T-helper 22 cell (primary cell): ENCODE results near the gene KCNB1.
A peak's percentile ranks its signal among the peaks of the same experiment; 100 is the strongest.

Experiments
- DNase-seq: peaks from one replicate; pipeline ENCODE4 v3.0.0-alpha.2; 2020; ENCODE audit warnings: low read depth

KCNB1 gene

DNA sequence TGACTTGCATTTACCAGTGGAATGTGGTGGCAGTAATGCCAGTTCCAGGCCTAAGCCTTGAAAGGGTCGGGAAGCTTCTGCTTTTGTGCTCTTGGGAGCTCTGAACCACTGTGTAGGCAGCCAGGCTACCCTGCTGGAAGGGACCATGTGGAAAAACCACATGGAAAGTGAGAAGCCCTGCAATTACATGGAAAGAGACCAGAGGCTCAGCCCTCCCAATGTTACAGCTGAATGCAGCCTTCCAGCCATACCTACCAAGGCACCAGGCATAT is 14.9 kb upstream of the KCNB1 start:
- DNase-seq = no peak

DNA sequence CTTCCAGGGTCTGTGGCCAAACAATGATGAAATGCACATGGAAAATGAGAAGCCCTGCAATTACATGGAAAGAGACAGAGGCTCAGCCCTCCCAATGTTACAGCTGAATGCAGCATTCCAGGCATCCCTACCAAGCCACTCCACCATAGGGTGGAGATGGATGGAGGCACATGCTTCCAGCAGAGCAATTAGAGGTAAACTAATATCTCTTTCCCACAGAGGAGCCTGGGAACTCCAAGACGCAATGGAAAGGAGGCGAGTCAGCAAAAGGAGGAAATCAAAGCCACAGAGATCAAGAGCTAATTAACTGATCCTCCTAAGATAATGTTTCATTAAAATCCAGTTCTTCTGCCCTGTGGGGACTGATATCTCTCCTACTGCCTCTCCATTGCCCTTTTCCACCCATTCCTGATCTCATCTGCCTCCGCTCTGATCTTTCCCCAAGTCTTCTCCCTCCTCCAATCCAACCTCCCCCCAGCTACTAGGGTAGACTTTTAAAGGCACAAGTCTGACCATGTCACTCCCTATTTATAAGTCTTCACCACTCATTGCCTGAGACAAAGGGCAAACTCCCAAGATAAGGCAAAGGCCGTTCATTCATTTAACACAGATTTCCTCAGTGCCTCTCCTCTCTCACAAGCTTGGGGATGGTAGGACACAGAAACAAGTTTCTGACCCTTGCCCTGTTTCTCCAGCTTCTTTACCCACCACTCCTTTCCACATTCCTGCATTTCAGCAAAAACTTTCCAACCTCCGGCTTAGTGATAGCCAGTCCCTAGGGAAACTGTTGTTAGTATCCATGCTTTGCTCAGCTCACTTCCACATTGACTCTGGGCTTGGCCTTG is 14.3 kb upstream of the KCNB1 start:
- no peak for DNase-seq

DNA sequence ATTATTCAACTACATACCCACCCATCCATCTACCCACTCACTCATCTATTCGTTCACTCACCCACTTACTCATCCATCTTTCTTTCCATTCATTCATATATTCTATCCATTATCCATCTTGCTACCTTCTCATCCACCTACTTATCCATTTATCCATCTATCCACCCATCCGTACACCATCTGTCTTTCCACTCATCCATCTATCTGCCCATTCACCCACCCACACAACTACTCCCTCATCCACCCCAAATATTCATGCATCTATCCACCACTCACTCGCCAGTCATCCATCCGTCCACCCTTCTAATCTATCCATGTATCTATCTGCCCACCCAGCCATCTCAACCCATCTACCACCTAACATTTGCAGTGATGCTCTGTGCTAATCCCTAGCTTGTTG is 13.6 kb upstream of the KCNB1 start:
- DNase-seq = no peak

DNA sequence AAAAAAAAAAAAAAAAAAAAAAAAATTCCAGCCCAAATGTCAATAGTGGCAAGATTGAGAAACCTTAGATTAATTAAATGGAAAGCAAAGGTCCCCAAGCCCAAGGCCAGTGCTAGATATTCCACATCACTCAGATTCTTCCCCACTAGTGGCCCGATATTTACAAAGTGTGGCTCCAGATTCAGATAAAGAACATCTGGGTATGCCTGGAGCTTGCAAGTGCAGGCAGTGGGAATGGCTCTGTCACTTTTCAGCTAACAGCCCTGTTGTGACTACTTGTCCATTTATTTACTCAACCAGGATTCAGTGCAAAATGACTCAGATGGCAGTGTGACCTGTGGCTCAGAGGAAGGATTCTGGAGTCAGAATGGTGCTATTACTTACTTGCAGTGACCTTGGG is 8.2 kb upstream of the KCNB1 start:
- no peak for DNase-seq

DNA sequence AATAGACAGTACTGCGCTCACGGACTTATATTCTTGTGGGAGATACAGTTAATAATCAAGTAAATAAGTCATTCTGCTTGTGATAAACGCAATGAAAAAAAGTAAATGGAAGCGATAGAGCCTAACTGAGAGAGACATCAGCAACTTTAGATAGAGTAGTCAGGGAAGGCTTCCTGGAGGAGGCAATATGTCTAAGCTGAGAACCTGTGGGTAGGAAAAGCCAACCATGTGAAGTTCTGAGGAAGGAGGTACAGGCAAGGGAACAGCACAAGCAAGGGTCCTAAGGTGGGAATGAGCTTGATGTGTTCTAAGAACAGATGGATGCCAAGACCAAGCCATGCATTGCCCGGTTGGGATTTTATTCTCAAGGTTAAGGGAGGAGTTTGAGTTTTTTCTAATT is 7.2 kb upstream of the KCNB1 start:
- DNase-seq = no peak

DNA sequence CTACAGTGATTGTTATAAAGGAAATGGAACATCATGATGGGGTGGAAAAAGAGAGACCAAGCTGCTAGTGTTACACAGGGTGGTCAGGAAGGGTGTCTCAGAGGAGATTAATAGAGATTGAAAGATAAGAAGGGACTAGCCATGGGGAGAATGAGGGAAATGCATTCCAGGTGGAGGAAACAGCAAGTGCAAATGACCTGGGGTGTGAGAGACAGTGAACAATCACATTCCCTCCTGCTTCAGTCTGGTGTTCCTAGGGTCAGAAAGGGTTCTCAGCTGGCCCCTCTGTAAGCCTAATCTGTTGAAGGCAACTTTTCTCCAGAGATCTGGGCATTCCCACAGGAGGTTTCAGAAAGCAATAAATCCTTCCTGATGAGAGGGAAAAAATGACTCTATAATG is 3.6 kb upstream of the KCNB1 start:
- no peak for DNase-seq

DNA sequence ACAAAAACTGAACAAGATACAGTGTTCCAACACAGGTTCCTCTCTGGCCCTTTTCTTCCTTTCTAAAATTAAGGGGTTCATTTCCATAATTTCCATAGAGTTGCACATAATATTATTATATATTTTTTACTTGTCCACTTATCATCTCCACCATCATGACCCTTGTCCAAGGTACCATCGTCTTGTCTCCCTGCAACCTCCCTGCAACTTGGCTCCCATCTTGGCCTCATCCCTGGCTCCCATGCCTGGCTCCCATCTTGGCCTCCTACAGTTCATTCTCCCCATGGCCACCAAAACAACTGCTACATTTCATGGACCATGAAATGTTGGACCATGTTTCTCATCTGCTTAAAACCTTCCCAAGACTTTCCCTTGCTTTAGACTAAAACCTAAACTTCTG is 3.1 kb upstream of the KCNB1 start:
- no peak for DNase-seq

DNA sequence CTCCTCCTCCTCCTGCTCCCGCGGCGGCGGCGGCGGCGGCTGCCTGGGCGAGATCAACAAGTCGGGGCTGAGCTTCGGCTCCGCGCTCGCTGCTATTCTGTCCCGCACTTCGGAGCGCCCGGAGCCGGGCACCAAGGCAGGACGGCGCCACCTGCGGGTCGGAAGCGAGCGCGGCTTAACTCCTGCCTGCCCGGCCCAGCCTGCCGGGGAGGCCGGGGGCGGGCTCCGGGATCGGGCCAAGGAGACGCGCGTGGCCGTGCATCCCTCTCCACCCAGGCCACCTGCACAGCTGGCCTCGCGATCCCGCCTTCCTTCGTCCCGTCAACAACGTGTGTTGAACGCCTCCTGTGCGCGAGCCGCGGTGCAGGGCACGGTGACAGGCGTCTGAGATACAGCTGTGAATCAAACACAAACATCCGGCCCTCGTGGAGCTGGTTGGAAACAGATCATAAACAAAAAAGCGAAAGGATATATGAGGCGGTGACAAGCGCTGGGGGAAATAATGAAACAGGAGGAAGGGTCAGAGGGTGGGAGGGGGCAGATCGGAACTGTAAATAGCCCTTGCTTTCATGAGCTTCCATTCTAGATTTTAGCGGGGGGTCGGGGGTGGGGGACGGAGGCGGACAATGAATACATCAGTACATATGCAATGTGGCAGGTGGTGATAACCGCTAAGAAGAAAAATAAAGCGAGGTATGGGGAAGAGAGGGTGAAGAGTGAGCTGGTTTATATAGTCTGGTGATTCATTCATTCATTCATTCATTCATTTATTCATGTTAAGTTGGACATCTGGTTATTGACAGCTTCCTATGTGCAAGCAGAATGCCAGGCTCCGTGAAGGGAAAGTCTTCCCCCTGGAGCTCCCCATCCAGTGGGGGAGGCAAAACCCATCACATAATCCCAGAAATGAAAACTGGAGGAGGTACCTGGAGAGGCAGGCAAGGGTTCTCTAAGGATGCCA is 2.0 kb upstream of the KCNB1 start:
- DNase-seq = peak; percentile 10

DNA sequence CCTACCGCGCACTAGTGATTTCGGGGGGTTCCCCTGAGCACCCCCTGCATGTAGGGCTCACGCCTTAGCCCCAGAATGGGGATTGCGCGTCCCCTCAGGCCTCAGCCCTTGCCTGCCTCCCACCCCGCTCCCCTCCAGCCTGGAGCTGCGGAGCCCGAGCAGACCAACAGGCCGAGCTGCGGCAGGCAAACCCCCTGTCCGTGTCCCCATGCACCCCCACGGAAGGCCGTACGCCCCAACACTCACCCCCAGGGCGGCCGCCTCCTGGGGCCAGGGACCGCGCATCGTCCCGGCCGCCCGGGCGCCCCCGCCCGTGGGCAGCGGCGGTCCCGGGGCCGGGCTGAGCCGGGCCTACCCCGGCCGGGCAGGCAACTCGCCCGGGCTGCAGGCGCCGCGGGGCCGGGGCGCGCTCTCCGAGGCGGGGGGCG is 1.2 kb upstream of the KCNB1 start:
- no peak for DNase-seq

DNA sequence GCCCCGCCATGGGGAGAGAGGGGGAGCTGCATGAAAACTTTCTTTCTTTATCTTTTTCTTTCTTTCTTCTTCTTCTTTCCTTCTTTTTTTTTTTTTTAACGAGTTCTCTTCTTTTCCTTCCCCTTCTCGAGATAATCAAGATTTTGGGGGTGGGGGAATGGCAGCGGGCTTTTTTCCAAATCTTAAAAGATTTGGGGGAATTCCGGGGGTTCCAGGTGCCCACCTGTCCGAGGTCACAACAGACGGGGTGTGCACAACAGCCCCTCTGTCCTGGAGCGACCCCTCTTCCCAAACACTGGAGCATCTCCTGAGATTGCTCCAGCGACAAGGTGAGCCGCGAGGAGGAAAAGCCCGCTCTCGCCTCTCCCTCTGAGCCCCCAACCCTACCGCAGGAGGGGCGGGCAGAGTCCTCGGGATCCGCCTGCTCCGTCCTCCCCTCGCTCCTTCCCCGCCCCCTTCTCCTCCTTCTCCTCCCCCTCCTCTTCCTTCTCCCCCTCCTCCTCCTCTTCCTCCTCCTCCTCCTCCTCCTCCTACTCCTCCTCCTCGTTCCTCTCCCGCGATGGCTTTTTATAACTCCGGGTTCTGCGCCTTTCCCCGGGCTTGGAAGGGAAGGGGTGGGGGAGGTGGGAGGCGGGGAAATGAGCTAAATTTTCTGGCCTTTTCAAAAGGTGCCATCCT is 689 bp upstream of the KCNB1 start:
- no peak for DNase-seq

DNA sequence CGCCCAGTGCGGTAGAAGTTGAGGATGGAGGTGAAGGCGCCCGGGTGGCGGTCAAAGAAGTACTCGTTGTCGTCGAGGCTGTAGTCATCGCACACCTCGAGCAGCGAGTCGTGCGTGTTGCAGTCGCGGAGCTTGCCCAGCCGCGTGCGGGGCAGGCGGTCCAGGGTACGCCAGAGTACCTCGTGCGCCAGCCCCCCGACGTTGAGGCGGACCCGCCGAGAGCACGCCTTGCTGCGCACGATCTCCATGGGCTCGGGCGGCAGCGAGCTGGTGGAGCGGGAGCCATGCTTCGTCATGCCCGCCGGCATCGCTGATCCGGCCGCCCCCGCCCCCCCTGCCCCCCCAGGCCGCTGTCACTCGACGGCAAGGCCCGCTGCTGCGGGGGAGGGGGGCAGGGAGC is 295 bp downstream of the KCNB1 start:
- DNase-seq = no peak

DNA sequence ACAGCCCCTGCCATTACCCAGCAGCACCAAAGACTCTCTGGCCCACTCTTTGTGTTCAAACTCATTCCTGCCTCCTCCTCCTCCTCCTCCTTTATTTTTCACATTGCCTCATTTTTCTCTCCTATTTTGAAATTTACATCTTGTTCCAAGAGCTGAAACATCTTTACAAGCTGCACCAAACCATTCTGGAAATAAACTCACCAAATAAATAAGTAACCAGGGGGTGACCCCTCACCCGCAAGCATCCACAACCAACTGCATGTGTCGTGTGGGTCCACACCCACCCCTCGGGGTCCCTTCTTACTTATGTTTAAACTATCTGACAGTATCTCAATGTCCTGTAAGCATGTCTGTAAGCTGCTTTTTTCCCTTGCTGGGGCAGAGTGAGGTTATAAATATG is 1.4 kb downstream of the KCNB1 start:
- DNase-seq = no peak

DNA sequence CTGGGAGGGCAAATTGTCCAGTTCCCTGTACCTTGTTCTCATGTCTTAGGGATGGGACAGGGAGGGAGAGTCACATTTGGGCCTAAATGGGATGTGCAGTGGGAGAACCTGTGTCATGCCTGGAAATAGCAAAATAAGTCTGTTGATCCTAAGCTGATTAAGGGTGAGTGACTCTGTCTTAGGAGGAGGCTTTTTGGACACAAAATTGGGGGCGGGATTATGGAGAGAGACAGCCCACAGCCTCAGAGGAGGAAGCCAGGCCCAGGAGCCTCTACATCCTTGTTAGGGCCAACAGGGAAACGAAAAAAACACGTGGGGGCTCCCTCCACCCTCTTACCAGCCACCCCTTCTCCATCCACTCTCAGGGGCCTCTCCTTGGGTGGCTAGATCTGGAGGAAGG is 2.2 kb downstream of the KCNB1 start:
- DNase-seq = no peak

DNA sequence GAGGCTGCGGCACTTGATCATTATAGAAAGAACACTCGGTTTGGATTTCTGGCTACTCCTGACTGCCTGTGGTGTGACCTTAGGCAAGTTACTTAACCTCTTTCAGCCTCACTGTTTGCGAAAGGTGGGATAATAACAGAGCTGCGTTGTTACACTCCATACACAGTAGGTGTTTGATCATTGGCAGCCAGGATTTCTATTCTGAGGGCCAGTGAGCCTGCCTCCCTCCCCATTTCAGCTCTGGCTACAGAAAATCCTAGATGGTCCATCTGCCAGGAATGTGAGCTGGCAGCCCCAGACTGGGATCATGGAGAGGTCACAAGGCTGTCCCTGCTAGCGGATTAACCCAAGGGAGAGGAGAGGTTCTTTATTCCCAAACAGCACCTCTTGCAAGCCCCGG is 2.7 kb downstream of the KCNB1 start:
- DNase-seq = no peak

DNA sequence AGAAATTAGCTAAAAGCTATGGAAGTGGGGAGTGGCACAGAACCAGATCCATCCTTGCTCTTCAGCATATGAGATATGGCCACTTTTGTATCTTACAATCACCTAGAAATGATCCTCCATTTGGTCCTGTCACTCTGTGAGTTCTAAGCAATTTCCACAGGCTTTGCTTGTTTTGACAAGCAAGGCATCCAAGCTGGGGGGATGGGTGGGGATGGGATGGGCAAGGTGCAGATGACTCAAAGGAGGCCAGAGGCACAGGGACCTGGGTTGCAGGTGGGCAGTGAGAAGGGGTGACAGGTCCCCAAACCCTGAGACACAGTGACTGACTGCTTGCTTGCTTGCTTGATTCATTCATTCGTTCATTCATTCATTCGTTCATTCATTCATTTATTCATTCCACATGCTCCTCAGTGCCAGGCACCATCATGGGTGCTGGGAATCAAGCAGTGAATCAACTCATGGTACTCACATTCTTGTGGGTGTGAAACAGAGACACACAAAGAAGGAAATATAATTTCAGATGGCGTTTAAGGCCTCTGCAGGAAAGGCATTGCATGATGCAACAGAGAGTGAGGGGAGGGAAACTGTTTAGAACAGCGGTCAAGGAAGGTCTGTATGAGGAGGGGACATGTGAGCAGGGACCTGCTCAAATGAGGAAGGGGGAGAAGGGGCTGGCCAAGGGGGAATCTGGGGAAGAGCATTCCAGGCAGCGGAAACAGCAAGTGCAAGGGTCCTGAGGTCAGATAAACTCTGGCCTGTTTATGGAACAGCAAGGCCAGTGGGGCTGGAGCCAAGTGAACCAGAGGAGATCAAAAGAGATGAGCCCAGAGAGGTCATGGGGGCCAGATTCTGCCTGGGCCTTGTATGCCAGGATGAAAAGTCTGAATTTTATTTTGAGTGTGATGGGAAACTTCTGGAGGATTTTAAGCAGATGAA is 3.4 kb downstream of the KCNB1 start:
- DNase-seq = no peak

DNA sequence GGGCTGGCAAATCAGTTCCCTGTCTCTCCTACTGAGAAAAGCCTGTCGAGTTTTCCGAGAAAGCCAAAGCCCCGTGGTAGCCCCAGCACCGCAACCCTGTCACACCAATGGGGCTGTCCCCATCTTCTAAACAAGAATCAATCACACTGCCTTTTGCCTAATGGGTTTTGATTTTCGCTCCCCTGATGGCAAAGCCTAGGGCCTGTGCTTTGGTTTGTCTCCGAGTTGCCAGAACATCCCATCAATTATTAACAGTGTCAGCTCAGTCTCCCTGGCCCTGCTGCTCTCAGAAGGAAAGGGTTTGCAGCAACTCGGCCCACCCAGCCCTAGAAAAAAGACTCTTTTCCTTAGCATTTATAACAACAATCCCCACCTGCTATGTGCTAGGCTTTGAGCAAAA is 4.2 kb downstream of the KCNB1 start:
- no peak for DNase-seq

DNA sequence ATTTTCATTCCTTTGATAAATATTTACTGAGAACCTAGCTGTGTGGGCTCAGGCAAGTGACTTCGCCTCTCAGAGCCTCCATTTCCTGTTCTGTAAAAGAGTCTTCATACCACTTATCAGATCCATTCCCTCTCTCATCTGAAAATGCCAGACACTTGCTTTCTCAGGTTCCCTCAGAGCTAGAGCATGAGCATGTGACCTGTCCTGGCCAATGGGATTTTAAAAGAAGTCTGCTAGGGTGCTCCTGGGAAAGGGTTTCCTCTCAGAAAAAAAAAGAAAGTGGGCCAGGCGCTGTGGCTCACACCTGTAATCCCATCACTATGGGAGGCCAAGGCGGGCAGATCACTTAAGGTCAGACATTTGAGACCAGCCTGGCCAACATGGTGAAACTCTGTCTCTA is 5.3 kb downstream of the KCNB1 start:
- DNase-seq = no peak

DNA sequence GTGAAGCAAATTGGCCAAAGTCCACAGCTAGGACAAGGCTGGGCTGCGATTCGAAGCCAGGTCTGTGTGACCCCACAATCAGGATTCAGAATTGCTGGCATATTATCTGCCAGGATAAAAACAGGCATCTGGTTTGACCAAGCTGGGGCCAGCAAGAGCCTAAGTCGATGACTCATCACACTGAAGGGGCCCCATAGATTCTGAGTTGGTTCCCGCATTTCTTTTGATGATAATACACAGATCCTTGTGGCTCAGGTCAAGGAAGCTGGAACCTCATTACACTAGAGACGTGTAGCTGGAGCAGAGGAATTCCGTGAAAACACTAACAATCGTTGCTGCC is 6.5 kb downstream of the KCNB1 start:
- no peak for DNase-seq

DNA sequence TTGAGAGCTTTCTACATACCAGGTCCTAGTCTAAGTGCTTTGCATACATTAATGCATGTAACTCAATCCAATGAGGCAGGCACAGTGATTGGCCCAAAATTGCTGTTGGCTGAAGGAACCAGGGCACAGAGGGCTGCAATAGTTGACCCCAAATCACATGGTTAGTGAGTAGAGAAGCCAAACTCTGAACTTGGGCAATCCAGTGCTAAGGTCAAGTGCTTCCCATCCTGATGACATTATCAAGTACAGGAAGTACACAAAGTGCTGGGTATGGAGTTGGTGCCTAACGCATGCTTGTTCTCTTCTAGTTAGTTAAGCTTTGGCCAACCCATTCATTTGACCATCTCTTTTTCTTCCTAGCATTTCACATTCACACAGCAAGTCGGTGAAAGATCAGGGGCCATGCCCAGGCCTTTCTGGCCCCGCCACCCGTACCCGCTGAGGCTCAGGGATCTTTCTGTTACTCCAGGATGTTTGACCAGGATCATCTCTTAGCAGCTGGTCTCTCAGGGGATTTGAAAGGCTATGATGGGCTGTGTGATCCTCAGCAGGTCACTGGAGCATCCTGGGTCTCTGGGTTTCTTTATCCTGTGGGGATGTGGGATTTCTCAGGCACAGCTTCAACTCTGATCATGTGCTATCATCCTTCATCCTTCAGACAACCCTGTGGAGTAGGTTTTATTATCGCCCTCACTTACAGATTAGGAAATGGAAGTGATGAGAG is 7.0 kb downstream of the KCNB1 start:
- no peak for DNase-seq

DNA sequence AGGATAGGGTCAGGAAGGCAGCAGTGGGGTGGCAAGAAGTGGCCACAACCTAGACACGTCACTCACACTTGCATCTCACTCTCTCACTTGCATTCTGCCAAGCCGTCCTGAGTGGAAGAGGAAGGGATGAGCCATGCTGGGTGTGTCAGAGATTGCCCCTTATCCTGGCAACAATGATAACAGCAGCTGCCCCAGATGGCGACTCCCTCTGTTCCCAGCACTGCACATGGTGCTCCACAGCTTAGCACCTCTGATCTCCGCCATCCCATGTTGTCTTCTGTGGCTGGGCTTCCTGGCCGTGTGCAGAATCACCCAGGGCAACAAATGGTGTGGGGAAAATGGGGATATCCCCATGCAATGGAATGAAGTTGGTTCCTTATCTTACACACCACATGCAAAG is 11.1 kb downstream of the KCNB1 start:
- no peak for DNase-seq

DNA sequence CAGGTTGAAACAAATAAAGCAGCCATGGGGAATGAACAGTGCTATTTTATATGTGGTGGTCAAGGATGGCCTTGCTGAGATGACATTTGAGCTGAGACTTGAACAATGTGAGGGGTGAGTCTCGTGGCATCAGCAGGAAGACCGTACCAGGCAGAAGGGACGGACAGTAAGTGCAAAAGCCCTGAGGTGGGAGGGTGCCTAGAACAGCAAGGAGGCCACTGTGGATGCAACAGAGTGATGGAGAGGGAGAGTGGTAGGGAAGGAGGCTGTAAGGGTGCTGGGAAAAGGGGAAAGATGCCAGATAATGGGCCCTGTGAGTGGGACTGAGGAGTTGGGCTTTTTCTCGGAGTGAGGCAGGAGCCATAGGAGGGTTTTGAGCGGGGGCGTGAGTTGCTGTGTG is 11.5 kb downstream of the KCNB1 start:
- no peak for DNase-seq
